GM18907 (cell line): ENCODE data around the gene PARP8.
"Not testable (repeated sequence)": the region's sequence is repeated elsewhere in the genome, so short reads cannot be mapped to it uniquely, and the experiment has no call there.

Source experiments
- ATAC-seq: cut with Tn5 transposase; IDR thresholded peaks from one replicate; pipeline ENCODE4 v1.9.1; 2021; ENCODE audit warnings: mild to moderate bottlenecking, moderate library complexity; ENCODE audit not compliant: unreplicated experiment

PARP8 gene

DNA sequence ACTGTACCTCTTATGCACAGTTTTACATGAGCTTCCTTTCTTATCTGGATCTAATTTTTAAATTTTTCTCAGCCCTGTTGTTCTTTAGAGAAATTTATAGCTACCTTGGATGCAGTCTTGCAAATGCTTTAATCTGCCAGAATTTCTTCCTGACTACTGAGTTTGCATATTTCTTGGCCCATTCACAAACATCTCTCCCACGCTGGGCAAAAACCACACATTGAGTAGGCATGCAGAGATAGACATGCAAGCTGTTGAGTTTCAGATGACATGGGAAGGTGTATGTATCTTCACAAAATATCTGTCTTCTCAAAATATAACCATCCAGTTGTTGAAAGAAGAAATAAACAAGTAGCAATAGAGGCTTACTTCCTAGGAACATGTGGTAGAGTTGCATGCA, 101.2 kb downstream of the PARP8 start:
- ATAC-seq, result no peak

DNA sequence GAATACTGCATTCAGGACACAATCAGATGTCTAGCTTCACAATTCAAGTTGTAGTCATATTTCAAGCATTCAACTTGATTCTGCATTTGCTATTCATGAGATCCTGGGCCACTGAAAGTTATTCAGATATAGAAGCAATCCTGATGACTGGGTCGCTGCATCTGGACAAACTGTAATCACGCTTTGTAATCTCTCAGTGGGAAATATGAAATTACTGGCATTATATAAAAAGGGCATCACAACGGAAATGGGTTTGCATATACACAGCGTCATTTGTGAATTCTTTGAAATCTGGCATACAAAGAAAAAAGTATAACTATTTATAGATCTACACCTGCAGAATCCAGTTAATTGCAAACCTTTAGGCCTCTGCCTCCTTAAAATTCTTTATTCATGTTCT, 102.2 kb downstream of the PARP8 start:
- no peak for ATAC-seq

DNA sequence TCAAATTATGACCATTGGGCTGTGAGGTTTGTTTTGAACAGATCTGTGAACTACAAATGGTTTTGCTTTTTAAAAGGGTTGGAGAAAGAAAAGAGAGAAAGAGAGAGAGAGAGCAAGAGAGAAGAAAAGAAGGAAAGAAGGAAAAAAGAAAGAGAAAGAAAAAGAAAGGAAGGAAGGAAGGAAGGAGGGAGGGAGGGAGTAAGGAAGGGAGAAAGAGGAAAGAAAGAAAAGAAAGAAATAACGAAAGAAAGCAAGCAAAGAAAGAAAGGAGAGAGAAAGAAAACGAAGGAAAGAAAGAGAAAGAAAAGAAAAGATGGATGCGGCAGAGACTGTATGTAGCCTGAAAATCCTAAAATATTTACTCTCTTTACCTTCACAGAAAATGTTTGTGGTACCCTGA, 104.0 kb downstream of the PARP8 start:
- no peak for ATAC-seq

DNA sequence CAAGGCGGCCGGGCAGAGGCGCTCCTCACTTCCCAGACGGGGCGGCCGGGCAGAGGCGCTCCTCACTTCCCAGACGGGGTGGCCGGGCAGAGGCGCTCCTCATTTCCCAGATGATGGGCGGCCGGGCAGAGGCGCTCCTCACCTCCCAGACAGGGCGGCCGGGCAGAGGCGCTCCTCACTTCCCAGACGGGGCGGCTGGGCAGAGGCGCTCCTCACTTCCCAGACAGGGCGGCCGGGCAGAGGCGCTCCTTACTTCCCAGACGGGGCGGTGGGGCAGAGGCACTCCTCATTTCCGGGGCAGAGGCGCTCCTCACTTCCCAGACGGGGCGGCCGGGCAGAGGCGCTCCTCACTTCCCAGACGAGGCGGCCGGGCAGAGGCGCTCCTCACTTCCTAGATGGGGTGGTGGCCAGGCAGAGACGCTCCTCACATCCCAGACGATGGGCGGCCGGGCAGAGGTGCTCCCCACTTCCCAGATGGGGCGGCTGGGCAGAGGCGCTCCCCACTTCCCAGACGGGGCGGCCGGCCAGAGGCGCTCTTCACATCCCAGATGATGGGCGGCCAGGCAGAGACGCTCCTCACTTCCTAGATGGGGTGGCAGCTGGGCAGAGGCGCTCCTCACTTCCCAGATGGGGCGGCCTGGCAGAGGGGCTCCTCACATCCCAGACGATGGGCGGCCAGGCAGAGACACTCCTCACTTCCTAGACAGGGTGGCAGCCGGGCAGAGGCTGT, 108.2 kb downstream of the PARP8 start:
- not testable (repeated sequence) for ATAC-seq

DNA sequence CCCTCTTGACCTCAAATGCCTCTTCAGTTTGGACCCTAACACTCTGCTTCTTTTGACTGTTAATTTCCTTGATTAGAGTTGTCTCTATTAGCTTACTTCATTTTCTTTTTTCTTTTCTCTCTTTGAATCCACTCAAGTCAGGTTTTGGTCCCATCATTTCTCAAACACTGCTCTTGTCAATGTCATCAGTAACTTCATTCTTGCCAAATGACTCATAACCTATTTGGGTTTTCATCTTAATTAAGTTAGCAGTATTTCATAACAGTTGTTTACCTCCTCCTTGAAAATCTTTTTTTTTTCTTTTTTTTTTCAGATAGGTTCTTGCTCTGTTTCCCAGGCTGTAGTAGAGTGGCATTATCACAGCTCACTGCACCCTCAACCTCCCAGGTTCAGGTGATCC, 119.6 kb downstream of the PARP8 start:
- ATAC-seq, result no peak

DNA sequence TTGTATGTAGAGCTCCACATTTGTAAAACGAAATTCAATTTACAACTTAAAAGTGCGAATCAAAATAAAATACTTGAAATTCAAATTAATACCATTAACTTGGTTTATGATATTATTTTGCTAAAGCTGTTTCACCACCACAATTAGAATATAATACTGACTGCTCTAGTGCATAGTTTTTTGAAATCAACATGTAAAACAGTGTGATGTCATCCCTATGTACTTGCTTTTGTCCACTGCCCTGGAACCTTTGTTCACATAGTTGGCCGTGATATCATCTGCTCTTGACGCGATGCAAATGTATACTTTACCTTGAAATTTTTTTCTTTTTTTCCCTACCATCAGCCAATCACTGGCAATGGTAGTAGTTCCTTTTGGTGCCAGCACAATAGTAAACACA, 125.4 kb downstream of the PARP8 start:
- ATAC-seq, result no peak

DNA sequence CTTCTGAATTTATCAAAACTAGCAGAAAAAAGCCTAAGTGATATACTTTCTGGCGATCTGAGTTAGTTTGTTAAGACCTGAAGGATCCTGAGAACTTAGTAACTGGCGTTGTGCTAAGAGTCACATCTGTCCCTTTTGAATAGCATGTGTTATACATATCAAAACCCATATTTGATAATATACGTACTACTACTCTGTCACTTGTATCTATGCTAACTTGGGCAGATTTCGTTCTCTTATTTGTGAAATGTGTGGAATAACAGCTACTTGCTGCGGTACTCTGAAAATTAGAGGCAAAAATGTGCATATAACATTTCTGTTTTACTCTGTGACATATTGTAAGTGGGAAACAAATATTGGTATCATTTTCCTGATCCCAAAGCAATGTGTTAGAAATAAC, 126.4 kb downstream of the PARP8 start:
- ATAC-seq, result no peak

DNA sequence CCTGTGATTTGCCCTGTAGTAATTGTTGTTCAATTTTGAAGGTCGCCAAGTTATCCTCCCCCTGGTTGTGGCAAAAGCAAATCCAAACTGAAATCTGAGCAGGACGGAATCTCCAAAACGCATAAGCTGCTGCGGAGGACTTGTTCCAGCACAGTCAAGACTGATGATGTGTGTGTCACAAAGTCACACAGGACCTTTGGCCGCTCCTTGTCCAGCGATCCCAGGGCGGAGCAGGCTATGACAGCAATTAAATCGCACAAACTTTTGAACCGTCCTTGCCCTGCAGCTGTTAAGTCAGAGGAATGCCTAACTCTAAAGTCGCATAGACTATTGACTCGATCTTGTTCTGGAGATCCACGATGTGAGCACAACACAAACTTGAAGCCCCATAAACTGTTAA, 128.4 kb downstream of the PARP8 start:
- no peak for ATAC-seq

DNA sequence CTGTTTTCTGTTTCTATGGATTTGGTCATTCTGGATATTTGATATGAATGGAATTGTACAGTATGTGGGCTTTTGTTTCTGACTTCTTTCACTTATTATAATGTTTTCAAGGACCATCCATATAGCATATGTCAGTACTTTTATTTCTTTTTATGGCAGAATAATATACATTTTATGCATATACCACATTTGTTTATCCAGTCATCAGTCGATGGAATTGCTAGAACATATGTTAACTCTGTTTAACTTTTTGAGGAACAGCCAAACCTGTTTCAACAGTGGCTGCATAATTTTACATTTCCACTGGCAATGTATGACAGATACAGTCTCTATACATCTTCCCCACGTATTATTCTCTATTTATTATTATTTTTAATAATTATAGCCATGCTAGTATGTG, 131.6 kb downstream of the PARP8 start:
- ATAC-seq, result no peak

DNA sequence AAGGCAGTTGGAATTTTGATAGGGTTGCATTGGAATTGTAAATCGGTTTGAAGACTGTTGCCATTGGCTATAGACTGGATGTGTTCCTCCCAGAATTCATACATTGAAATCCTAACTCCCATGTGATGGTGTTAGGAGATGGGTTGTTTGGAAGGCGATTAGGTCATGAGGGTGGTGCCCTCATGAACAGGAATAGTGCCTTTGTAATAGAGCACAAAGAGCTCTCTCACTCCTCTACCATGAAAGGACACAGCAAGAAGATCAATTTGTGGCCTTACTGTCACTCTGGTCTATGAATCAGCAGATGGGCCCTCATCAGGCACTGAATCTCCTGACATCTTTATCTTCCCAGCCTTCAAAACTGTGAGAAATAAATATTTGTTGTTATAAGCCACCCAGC, 133.2 kb downstream of the PARP8 start:
- ATAC-seq, result no peak

DNA sequence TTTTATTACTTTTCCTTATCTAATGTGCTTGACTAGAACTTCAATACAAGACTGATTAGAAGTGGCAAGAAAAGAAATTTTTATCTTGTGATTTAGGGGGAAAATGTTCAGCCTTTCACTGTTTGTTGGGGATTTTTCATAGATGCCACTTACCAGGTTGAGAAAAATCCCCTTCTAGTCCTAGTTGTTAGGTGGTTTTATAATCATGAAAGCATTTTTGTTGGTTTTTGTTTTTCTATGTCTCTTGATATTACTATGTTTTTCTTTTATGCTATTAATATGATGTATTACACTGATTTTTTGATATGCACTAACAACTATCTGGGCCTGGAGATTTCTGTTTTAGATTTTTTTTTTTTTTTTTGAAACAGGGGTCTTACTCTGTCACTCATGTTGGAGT, 134.0 kb downstream of the PARP8 start:
- peak; percentile 71 for ATAC-seq

DNA sequence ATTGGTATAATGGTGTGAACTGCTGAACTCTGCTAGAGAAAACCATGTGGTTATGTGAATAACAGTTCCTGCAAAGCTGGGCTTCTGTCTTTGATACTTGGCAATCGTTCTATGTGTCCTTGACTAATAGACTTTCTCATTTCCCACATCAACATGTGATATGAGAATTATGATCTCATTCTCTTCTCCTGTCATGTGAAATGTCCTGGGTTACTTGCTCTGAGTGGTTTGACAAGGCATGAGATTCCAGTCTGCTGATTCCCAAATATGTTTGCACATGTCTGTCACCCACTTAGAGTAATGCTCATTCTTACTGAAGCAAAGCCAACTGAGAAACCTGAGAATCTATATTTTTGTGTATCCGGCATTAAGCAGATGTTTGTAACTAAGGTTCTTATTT, 141.2 kb downstream of the PARP8 start:
- ATAC-seq, result no peak

DNA sequence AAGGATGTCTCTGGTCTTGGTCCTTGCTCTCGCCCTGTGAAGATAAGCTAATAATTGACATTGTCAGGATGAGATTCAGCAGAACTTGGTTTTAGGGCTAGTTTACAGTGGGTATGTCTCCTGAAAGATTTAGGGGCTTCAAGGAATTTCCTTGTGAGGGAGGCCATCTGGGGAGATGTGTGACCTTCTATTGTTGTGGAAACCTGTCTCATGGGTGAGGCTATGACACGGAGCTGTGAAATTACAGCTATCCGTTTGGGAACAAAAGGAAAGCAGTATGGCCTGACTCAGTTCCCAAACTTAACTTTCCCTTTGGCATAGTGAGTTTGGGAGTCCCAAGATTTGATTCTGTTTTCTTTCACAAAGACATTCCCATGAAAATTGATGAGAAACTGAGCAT, 142.0 kb downstream of the PARP8 start:
- ATAC-seq, result no peak

DNA sequence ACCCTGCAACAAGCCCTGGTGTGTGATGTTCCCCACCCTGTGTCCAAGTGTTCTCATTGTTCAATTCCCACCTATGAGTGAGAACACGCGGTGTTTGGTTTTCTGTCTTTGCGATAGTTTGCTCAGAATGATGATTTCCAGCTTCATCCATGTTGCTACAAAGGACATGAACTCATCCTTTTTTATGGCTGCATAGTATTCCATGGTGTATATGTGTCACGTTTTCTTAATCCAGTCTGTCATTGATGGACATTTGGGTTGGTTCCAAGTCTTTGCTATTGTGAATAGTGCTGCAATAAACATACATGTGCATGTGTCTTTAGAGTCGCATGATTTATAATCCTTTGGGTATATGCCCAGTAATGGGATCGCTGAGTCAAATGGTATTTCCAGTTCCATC, 145.3 kb downstream of the PARP8 start:
- not testable (repeated sequence) for ATAC-seq

DNA sequence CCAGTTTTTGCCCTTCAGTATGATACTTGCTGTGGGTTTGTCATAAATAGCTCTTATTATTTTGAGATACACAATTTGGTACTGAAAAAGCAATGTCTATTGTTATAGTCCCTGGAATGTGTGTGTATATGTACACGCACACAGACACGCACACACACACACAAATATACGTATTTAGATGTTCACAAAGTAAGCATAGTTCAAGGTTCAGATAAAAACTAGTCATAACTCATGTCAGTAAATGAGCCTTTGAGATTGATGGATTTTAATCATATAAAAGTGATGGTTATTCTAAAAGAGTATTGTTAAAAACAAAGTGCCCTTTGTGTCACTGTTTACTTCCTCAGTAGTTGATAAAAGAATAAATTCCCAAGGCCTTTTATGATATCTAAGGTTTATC, 147.3 kb downstream of the PARP8 start:
- ATAC-seq, result no peak

DNA sequence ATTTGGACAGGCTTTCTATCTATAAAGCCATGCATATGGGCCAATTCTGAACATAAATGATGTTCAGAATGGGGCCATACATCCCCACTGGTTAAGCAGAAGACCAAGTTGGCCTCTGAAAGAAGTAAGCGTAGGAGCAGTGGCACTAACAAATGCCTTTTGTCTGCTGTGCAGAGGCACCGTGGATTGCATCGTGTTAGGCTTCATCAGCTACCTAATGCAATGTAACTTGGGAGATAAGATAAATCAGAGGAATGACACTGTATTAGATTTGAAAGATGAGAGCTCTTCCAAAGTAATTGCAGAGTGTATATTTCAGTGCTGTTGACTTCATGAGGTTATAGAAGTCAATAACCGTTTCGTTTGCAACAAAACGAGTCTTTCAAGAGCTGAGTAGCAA, 148.1 kb downstream of the PARP8 start:
- no peak for ATAC-seq

DNA sequence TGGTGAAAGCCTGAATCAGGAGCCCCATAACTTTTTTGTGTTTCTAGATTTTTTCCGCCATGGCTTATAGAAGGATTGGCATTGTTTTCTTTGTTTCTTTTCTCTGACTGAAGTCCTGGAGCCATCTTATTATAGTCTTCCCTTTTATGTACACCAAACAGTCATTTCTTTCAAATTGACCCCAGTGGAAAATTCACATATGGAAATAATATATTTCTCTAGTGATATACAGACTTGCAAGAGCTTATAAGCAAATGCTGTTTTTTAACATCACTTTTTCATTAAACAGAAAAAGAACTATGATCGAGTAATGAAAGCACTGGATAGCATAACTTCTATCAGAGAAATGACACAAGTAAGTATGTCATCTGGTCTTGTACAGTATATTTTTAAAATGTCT, 155.6 kb downstream of the PARP8 start:
- ATAC-seq, result no peak

DNA sequence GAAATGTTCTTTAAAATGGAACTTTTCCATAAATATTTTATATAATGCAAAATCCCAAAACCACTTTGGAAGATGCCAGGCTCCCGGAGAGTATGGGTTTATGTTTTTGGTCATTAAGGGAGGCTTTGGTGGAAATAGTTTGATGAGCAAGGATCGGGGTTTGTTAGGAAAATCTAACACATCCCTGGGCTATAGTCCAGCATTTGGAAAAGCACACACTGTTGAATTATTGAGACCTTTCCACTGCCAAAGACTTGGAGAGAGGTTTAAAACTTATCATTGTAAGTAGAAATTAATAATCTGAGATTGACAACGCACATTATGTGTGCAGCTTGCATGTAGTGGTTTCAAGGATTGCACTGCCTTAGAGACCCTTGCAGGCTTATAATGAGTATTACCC, 156.3 kb downstream of the PARP8 start:
- ATAC-seq, result no peak

DNA sequence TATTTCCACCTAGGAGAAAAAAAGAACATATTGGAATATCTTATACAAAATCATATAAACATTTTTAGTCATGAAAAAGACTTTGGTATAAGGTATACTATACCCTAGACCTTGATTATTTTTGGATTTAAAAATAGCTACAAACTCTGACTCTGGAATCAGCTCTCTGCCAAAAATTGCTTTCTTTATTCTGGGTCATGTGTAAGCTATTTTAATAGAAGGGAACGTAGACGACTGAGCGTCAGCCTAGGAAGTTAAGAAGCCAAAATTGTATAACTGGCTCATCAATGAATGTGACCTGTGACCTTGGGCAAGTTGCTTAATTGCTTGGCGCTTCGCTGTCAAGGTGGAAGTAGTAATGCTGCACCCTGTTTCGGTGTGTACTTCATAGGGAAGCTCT, 157.1 kb downstream of the PARP8 start:
- no peak for ATAC-seq

DNA sequence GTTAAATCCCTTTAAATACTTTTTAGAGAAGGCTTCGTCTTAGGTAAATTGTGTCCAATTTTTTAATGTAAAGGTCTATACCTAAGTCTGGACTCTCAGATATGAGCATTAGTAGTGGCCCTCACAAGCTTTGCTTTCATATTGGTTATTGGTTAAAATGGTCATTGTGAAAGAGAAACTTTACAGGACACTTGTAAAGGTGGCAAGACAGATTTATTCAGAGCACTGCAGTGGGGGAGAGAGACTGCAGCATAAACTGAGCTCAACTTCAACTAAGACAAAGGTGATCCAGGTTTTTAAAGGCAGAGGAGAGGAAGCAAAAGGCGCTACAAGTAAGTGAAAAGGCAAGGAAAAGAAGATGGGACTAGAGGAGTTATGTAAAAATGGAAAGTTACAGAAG, 157.7 kb downstream of the PARP8 start:
- no peak for ATAC-seq

DNA sequence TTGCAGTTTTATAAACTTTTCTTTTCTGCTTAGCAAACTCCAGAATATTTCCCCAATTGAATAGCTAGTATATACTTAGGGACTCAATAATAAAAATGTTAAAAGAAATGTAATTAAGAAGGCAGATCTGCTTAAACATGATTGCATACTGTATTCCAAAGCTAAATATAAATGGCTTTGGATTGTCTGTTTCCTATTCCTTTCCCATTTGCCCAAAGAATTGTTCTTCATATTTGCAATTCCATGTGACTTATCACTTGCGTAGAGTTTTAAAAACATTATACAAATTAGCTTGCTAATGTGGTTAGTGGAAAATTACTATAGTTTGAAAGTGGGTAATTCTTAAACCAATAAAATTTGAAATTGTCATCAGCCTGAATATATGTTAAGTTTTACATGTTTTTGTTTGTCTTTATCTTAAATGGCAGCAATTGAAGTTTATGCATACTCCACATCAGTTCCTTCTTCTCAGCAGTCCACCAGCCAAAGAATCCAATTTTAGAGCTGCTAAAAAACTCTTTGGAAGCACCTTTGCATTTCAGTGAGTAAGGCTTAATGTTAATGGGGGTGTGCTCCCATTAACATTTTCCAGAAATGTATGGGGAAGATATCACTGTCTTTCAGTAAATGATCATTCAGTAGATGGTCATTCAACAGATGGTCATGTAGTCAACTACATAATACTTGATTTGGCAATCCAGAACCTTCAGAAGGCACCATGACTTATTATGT, 161.2 kb downstream of the PARP8 start:
- no peak for ATAC-seq

DNA sequence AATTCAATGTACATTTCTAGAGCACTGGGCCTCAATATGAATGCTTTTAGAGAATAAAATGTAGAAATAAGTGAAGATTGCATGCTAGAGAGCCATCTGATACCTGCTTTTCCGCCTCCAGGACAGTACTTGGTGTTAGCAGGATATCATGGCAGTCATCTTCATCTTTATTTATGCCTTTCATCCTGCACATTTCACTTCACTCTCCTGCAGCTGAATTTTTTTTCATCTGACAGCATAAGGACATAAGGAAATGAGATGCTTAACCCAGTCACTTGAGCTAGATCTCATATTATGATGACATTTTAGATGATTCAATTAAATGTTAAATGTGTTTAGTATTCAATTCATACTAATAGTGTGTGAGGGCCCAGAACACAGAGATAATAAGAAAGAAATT, 162.6 kb downstream of the PARP8 start:
- no peak for ATAC-seq
